IPS-18c (cell line): Measurements from ENCODE around the gene NUP214.
A peak's percentile ranks its signal among the peaks of the same experiment; 100 is the strongest.

ENCODE experiments used
- H3K4me3 ChIP-seq: 2 replicates; pipeline ENCODE4 v1.7.0; 2013; ENCODE audit warnings: low read depth, mild to moderate bottlenecking, low read length, moderate library complexity; ENCODE audit not compliant: insufficient read depth
- H3K9me3 ChIP-seq: one replicate; pipeline ENCODE4 v1.6.1; 2013; ENCODE audit warnings: mild to moderate bottlenecking, low read length, moderate library complexity; ENCODE audit not compliant: control insufficient read depth, insufficient read depth

The NUP214 gene

DNA sequence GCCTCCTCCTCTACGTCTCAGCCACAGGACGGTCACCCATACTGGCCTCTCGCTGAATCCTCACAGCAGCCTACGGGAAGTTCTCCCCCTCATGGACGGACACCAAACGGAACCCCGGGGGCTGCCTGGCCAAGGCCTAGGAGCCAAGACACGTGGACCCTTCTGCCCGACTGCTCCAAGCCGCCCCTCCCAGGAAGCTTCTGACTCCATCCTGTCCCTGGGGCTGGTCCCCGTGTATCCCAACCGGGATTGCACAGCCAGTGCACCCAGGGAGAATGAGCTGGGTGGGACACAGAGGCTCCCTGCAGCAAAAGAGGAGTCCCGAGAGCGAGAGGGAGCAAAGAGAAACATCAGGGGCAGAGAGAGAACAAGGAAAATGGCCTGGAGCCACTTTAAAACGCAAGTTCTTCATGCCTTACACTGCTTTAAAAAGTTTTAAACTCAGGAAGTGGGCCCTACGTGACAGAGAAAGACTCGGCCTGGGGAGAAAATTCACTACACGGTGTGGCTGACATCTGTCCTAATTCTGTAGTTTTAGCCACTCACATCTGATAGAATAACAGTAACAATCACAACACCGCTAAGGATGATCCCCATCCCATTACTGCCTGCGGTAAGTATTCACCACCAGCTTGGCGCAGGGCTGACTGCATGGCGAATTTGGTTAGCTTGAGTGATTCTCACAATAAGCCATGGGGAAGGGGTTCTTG is 147.9 kb downstream of the NUP214 start:
- H3K4me3 ChIP-seq = no peak overlapping the region
- no peaks in the 10 kb centered on the region for H3K9me3 ChIP-seq

GRCh38 chr9:131273856-131274673 is 148.7 kb downstream of the NUP214 start:
- no peak overlapping the region for H3K4me3 ChIP-seq
- H3K9me3 ChIP-seq = no peaks in the 10 kb centered on the region

- Histone ChIP-seq H3K4me3 (no peak overlapping the region), H3K9me3 (no peaks in the 10 kb centered on the region)
These were observed 149.4 kb downstream of the NUP214 start for GRCh38 chr9:131274674-131275331.

DNA sequence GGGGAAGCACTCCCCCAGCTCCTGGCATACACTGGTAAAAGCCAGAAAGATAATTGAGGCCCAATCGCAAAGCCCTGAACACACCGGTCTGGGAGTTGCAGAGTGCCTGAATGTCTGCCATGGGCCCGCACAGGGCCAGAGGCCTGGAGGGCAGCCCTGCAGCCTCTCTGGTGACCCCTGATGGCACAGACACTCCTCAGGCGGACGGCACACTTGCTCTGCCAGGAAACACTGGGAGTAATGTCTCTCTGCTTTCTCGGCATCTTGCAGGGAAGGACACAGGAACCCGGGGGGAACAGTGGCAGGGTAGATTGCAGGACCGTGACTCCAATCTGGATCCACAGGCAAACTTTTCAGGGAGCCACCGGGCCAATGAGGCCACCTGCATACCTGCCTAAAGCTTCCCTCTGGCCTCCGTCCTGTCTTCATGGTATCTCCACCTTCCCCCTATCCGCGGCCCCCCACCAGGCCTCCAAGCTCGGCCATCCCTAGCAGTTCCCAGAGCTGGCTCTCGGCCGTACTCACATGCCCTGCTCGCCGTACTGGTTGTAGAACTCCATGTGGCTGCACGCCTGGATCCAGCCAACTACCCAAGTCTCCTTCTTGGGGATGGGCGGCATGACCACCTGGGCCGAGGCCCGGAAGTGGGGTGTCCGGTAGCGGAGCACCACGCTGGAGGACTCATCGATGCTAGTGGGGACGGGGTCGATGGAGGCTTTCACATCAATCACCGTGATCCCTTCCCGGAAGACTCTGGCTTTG is 150.1 kb downstream of the NUP214 start:
- no peak overlapping the region for H3K4me3 ChIP-seq
- no peaks in the 10 kb centered on the region for H3K9me3 ChIP-seq

- Histone ChIP-seq H3K4me3 (peak within 1 kb of the TSS; percentile 59), H3K9me3 (no peaks in the 10 kb centered on the region)
These were observed 150.9 kb downstream of the NUP214 start, which contains the start of gene FAM78A for GRCh38 chr9:131276094-131276888. Gene FAM78A (minus strand): TSS chr9:131276510. CDS start chr9:131276179, 331 bp downstream.

DNA sequence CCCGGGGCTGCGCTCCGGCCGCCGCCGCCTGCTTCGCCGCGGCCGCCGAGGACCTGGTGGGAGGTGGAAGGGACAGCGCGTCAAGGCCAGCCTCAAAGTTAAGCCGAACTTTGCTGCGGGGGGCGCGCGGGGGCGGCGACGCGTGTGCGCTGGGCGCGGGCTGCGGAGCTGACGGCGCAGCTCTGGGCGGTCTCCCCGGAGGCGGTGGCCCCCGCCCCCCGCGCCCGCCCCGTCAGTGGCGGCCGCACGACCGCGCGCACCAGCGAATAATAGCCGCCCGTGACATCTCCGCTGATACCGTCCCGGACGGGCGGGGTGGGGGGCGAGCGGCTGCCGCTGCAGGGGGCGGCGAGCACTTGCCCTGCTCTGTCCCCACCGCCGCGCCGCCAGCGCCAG is 151.5 kb downstream of the NUP214 start:
- Histone ChIP-seq H3K9me3 (no peaks in the 10 kb centered on the region), H3K4me3 (peak overlapping the region; percentile 59)

DNA sequence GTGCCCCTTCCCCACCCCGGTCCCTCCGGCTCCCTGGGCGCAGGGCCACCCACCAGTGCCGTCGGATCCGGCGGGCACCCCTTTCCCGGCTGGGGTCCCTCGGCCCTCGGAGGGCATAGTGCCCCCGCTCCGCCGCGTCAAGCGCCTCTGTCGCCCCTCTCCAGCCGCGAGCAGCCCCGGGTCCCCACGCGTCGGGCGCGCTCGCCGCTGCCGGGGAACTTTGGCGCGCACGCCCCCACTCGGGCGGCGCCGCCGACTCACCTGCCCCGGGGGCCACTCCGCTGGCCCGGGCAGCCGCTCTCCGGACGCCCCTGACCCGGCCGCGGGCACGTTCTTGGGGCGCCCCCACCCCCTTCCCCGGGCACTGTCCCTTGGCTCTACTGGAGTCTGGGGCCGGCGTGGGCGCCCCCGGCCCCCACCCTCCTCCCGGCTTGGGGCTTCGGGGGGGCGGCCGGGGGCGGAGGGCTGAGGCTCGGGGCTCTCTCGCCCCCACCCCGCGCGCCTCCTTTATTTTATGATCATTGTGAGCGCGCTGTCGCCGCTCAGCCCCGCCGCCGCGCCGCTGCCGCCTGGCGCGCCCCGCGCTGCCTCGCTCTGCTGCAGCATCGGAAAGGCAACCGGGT is 152.0 kb downstream of the NUP214 start:
- Histone ChIP-seq H3K4me3 (peak overlapping the region; percentile 59), H3K9me3 (no peaks in the 10 kb centered on the region)

- Histone ChIP-seq H3K4me3 (peak overlapping the region; percentile 59; the same call in 1 of the 2 replicates), H3K9me3 (no peaks in the 10 kb centered on the region)
These were observed 152.7 kb downstream of the NUP214 start for GRCh38 chr9:131277910-131278701.

DNA sequence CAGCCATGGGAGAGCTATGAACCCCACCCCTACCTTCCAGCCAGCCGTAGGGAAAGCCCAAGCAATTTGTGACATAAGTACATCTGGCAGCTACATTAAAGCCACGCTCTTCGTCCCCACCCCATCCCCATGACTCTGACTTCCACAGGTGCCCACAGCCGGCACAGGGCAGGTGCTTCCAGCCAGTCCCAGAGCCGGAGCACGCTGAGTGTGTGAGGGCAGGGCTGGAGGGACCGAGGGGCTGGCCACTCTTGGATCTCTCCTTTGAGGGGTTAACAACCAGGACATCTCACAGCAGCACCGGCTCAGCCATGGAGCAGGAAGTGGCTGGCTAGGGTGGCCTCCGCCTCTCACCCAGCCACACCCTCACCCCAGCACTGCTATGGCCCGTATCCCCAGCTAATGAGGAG is 153.3 kb downstream of the NUP214 start:
- no peaks in the 10 kb centered on the region for H3K9me3 ChIP-seq
- H3K4me3 ChIP-seq = no peak overlapping the region

- no peak overlapping the region for H3K4me3 ChIP-seq
- no peaks in the 10 kb centered on the region for H3K9me3 ChIP-seq
These were observed 153.9 kb downstream of the NUP214 start for GRCh38 chr9:131279196-131279862.

- no peaks in the 10 kb centered on the region for H3K9me3 ChIP-seq
- H3K4me3 ChIP-seq = no peak overlapping the region
These were observed 154.6 kb downstream of the NUP214 start for GRCh38 chr9:131279863-131280570.

DNA sequence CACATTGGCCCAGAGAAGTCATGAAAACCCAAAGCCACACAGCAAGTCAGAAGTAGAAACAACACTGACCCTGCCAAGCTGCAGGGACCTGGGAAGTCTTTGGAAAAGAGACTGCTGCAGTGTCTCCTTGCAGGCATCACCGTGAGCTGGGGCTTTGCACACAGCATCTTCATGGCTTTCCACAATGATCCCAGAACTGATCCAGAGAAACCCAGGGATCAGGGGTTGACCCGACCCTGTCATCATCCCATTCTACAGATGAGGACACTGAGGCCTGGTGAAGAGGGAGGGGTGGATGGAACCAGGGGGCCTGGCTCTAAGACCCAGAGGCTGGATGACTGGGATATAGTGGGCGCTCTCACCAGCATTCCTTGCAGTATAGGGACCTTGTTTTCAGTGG is 155.3 kb downstream of the NUP214 start:
- Histone ChIP-seq H3K9me3 (no peaks in the 10 kb centered on the region), H3K4me3 (no peak overlapping the region)

DNA sequence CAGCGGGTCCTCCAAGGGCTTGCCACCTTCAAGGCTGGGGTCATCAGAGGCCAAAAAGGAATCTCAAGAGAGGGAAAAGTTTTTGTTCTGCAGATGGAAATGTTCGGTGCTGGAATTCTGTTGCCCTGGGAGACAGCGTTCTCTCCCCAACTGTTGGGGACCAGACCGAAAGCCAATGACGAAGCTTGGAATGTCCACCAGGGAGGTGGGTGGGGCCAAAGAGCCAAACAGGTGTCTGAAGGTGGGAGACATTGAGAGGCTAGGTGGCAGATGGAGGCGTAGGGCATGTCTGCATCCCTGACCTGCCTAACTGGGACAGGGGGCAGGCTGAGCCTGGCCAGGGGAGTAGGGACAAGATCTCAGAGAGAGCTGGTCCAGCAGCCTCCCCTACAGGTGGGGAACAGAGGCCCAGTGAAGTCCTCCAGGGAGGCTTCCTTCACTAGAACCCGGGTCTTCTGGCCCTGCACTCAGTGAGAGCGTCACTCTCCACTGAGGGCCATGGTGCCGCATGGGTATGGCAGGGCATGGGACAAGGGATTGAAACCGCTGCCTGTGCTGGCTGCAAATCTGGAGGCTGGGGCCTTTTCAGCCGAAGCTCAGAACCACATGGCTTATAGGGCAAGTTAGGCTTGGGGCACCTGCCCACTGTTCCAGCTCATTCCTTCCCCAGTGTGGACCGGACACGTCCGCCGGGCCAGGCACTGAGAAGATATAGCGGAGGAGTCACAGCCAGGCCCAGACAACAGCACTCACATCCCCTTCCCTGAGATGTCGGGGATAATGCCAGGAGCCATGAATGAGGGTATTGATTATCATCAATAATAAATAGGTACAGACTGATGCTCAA is 156.0 kb downstream of the NUP214 start:
- Histone ChIP-seq H3K4me3 (no peak overlapping the region), H3K9me3 (no peaks in the 10 kb centered on the region)

- Histone ChIP-seq H3K9me3 (no peaks in the 10 kb centered on the region), H3K4me3 (peak overlapping the region; percentile 55)
These were observed 156.8 kb downstream of the NUP214 start for GRCh38 chr9:131282175-131282574.
